ENCODE results near the gene MAD1L1.

Gene MAD1L1

DNA sequence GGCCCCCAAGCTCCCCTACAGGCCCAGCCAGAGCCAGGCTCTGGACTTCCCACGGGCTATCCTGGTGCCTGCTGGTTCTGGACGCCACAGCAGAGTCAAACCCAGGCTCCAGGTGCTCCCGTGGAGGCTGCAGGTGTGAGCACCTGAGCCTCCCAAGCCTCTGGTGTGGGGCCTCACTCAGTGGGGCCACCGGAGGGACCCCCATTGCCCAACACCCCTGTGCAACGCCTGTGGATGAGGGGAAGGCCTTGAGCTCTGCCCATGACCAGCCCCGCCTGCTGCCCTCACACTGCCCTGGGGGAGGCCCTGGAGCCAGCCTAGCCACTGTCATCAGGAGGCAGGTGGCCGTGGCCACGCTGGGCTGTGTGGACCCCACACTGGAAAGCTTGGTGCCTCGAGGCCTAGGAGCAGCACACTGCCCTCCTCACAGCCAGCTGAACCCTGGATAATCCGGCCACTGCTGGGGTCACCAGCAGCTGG, 229.3 kb downstream of the MAD1L1 start:
- no peak for DNase-seq (ENCODE audit: extremely low read depth, low read depth)
- H3K4me3 ChIP-seq (replicated peaks; ENCODE audit: low read depth, low read length): no peak overlapping the region
- TF ChIP-seq CTCF (IDR thresholded peaks at IDR 0.05; ENCODE audit: low read depth, low read length, missing control alignments): no peak

DNA sequence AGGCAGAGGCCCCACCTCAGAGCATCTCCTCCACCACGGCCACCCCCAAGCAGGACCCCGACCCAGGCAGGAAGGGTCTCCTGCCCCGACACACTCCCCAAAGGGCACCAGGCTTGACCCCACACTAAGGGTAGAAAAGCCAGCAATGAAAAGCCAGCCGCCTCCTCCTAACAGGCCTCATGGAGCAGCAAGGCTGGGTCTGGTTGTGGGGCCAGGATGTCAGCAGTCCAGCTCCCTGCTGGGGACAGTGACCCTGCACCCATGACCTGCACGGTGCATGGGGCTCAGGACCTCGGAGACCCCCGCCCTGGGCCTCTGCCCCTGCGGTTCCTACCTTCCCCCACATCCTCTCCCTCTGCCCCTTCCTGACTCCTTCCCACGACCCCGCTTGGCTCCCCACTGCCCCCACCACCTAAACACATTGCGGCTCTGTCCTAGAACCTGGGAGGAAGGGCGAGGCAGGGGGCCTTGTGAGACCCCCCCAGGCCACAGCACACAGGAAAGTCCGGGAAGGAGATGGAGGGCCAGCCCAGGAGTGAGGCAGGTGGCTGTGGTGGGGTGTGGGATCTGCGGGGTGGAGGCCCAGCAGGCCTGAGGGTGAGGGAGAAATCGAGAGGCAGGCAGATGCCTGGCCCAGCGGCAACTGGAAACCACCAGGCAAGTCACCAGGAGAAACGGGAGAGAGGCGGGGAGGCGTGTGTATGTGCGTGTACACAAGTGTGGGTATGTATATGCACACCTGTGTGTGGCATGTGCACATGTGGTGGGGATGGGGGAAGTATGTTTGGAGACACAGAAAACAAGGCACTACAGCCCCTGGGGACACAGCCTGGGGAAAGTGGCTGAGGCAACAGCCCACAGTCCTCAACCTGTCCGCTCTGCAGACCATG, 229.9 kb downstream of the MAD1L1 start:
- no peak overlapping the region for H3K4me3 ChIP-seq (replicated peaks; ENCODE audit: low read depth, low read length)
- DNase-seq (ENCODE audit: extremely low read depth, low read depth): no peak
- TF ChIP-seq CTCF (IDR thresholded peaks at IDR 0.05; ENCODE audit: low read depth, low read length, missing control alignments): no peak

GRCh38 chr7:2001601-2002442, 230.9 kb downstream of the MAD1L1 start:
- DNase-seq (ENCODE audit: extremely low read depth, low read depth): no peak
- TF ChIP-seq CTCF (IDR thresholded peaks at IDR 0.05; ENCODE audit: low read depth, low read length, missing control alignments): no peak
- H3K4me3 ChIP-seq (replicated peaks; ENCODE audit: low read depth, low read length): no peak overlapping the region

DNA sequence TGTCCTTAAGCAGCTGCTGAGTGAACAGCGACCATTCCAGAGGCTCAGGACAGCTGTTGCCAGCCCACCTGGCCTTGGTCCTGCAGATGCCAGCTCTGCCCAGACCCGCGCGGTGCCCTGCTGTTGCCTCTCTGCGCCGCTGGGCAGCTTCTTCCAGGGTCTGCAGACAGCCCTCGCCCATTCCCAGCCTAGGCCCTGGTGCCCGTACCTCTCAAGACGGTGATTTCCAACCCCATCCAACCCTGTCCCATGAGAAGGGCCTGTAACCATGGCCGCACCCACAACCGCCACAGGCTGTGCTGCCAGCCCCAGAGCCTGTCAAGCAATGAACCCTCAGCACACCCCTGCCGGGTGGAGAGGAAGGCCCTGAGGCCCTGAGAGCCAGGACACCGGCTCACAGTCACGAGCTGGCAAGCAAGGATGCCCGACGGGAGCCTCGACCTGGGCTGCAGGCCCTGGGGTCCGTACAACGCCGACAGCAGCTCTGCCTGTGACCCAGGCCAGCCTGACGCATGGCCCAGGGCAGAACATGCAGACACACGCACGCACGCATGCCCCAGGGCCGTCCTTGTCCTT, 231.9 kb downstream of the MAD1L1 start:
- no peak for TF ChIP-seq CTCF (IDR thresholded peaks at IDR 0.05; ENCODE audit: low read depth, low read length, missing control alignments)
- no peak overlapping the region for H3K4me3 ChIP-seq (replicated peaks; ENCODE audit: low read depth, low read length)
- no peak for DNase-seq (ENCODE audit: extremely low read depth, low read depth)

DNA sequence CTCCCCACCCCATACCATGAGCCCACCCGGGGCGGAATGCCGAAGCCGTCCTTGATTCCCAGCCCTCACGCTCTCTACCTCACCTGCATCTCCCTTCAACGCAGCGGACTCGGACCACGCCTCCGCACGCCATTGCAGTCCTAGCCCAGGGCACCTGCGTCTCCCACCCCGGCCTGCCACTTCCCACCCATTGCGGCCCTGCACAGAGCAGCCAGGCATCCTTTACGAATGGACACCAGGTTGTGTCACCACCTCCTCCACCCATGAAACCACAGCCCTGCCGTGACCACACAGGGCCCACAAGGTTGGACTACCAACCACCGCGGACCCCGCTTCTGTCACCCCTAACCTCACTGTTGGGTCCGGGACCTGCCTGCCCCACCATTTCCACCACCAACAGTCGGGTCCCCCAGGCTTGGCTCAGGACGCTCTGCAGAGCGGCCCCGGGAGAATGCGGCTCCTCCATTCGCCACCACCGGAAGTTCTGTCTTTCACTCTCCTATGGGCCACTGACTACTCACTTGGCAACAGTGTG, 232.5 kb downstream of the MAD1L1 start:
- no peak for DNase-seq (ENCODE audit: extremely low read depth, low read depth)
- H3K4me3 ChIP-seq (replicated peaks; ENCODE audit: low read depth, low read length): no peak overlapping the region
- TF ChIP-seq CTCF (IDR thresholded peaks at IDR 0.05; ENCODE audit: low read depth, low read length, missing control alignments): no peak

DNA sequence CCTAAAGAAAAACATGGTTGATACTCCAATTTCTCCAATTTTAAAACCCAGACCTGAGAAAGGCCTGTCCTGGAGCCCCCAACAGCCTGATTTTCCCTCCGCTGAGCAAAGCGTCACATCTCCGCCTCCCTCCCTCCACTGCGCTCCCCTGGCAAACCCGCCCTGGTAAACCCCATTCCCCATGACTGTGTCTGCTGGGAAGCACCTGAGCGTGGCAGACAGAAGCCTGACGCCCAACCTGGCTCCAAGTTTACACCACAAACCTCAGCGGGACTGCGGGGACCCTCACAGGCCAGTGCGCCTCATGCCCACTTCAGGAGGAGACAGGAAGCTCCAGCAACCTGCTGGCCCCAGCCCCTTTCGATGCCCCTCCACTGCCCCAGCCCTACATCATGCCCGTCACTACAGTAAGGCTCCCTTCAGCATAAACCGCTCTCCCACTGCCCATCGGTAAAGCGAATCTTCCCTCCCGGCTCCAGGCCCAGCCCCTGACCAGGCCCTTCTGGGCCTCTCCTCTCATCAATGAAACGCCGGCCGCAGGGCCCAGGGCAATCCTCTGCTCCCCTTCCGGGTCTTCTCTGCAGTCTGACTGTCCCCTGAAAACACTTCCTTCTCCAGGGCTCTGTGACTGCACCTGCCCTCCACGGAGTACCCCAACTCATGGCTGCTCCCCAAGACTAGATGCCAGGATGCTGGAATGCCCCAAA, 233.3 kb downstream of the MAD1L1 start:
- TF ChIP-seq CTCF (IDR thresholded peaks at IDR 0.05; ENCODE audit: low read depth, low read length, missing control alignments): no peak
- DNase-seq (ENCODE audit: extremely low read depth, low read depth): no peak

More for the DNA sequence above, 233.3 kb downstream of the MAD1L1 start:
- H3K4me3 ChIP-seq (replicated peaks; ENCODE audit: low read depth, low read length): no peak overlapping the region

Data from HFF-Myc (cell line).